Endodermal cell (in vitro differentiated cells): ENCODE data around the gene CERS6. TPM values are rescaled to one million over a fixed set of nuclear protein-coding genes. Genes with fewer than 3 reads are reported as not detected.

Experiments used
- DNase-seq: peaks from one replicate; pipeline ENCODE4 v3.0.0-alpha.2; 2017
- H3K27ac ChIP-seq: 2 replicates; pipeline ENCODE4 v1.5.1; 2013; ENCODE audit warnings: mild to moderate bottlenecking, low read depth, low read length, moderate library complexity
- H3K27me3 ChIP-seq: 2 replicates; pipeline ENCODE4 v1.6.1; 2013; ENCODE audit warnings: mild to moderate bottlenecking, low read length, moderate library complexity; ENCODE audit not compliant: insufficient read depth, control insufficient read depth, poor library complexity, severe bottlenecking
- H3K36me3 ChIP-seq: 2 replicates; pipeline ENCODE4 v1.7.0; 2013; ENCODE audit warnings: mild to moderate bottlenecking, low read length, moderate library complexity; ENCODE audit not compliant: control insufficient read depth, insufficient read depth
- H3K4me1 ChIP-seq: one replicate; pipeline ENCODE4 v1.7.0; 2013; ENCODE audit warnings: low read length; ENCODE audit not compliant: control insufficient read depth, insufficient read depth
- H3K4me3 ChIP-seq: 2 replicates; pipeline ENCODE4 v1.5.1; 2013; ENCODE audit warnings: mild to moderate bottlenecking, low read length, moderate library complexity
- H3K9ac ChIP-seq: 2 replicates; pipeline ENCODE4 v1.6.1; 2013; ENCODE audit warnings: mild to moderate bottlenecking, low read length, moderate library complexity; ENCODE audit not compliant: poor library complexity, severe bottlenecking; ENCODE audit errors: extremely low read depth
- H3K9me3 ChIP-seq: 2 replicates; pipeline ENCODE4 v1.6.1; 2013; ENCODE audit warnings: mild to moderate bottlenecking, low read length, moderate library complexity; ENCODE audit not compliant: control insufficient read depth
- H3K27ac Mint-ChIP-seq: 2 replicates; pipeline ENCODE4 v1.8.0; 2020; ENCODE audit warnings: mixed read lengths
- H3K27me3 Mint-ChIP-seq: 2 replicates; pipeline ENCODE4 v1.8.0; 2021; ENCODE audit warnings: mild to moderate bottlenecking, mixed read lengths; ENCODE audit not compliant: insufficient read depth
- H3K36me3 Mint-ChIP-seq: 2 replicates; pipeline ENCODE4 v1.8.0; 2020; ENCODE audit warnings: low read depth, mixed read lengths
- H3K4me1 Mint-ChIP-seq: 2 replicates; pipeline ENCODE4 v1.8.0; 2020; ENCODE audit warnings: mixed read lengths
- H3K4me3 Mint-ChIP-seq: 2 replicates; pipeline ENCODE4 v1.8.0; 2020; ENCODE audit warnings: mild to moderate bottlenecking, moderate library complexity, mixed read lengths
- H3K9me3 Mint-ChIP-seq: 2 replicates; pipeline ENCODE4 v1.8.0; 2020; ENCODE audit warnings: mild to moderate bottlenecking, mixed read lengths
- WGBS, 2 experiments: methylation state at CpG; one replicate each; pipeline versions ENCODE4 v1.1.5 to v1.1.7; 2013; ENCODE audit warnings: missing lambda C conversion rate in 2 of 2, mixed read lengths in 1 of 2; ENCODE audit not compliant: insufficient coverage in 1 of 2, insufficient read length in 1 of 2; 5-methylcytosine and 5-hydroxymethylcytosine counted together
- total RNA-seq, 2 donors: library from RNA; stranded (reverse); fragmentation: NEBNext Ultra II Directional in 1 of 2; extraction: Animal tissue kit (Norgen Biotek cat#: 25700) in 1 of 2; gene quantifications; 2 replicates in 1 of 2; 3 replicates in 1 of 2; pipeline ENCODE4 v1.2.1, GENCODE V29; 2021
- TF ChIP-seq, protein P1 (sequence below): fragments of 200-600 bp; sonication (generic); conservative IDR thresholded peaks from 2 replicates; pipeline ENCODE4 v1.5.0; 2021; ENCODE audit warnings: antibody characterized with exemption, mild to moderate bottlenecking

CERS6 gene
- total RNA-seq, 2 donors from 2014 or later = 41.3 to 52.0 TPM

DNA sequence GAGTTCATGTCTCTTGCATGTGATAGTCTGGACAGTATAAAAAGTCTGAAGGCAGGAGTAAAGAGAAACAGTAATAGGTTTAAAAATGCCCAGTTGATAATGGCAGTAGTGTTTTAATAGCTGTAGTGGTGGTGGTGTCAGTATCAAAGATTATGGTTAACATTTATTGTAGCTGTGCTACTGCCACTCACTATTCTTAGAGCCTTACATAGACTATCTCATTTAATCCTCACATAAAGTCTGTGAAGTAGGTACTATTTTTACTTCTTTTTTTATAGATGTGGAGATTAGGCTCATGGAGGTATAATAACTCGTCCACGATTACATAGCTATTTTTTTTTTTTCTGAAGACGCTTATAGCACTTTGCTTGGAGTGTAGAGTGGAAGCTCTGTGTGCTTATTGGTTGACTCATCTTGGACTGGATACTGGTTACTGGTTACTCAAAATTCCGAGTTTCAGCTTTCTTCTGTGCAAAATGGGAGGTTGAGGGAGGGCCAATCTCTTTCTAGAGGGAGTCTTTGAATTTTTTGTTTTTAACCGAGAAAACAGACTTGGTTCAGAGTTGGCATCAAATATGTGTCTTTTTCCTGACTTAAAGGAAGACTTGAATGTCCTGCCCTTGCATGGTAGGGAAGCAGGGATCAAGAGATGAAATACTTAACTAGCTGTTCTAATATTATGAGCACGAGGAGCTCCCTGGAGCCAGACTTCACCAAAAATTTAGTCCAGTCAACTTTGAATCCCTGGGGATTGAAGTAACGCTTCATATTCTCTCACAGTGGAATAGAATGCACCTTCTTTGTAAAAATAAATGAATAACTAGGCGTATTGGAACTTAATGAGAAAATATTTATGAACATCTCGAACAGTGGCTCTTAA is 27.1 kb downstream of the CERS6 start:
- H3K9ac ChIP-seq = no peak overlapping the region
- Mint-ChIP-seq H3K27ac (peak overlapping the region; percentile 42), H3K9me3 (no peaks in the 10 kb centered on the region), H3K27me3 (no peaks in the 10 kb centered on the region), H3K4me1 (peaks cover 22% of the 10 kb centered on the region), H3K4me3 (no peak overlapping the region), H3K36me3 (peaks cover 4% of the 10 kb centered on the region)
- DNase-seq = no peak
- no peaks in the 10 kb centered on the region for H3K36me3 ChIP-seq
- peaks cover 2% of the 10 kb centered on the region for H3K4me1 ChIP-seq
- 92 to 97% methylated on average over 7 to 9 of the region's 9 CpGs for WGBS, 2 experiments
- no peaks in the 10 kb centered on the region for H3K27me3 ChIP-seq
- no peak overlapping the region for H3K4me3 ChIP-seq
- H3K9me3 ChIP-seq = peaks cover 6% of the 10 kb centered on the region
- TF ChIP-seq, protein P1, sequence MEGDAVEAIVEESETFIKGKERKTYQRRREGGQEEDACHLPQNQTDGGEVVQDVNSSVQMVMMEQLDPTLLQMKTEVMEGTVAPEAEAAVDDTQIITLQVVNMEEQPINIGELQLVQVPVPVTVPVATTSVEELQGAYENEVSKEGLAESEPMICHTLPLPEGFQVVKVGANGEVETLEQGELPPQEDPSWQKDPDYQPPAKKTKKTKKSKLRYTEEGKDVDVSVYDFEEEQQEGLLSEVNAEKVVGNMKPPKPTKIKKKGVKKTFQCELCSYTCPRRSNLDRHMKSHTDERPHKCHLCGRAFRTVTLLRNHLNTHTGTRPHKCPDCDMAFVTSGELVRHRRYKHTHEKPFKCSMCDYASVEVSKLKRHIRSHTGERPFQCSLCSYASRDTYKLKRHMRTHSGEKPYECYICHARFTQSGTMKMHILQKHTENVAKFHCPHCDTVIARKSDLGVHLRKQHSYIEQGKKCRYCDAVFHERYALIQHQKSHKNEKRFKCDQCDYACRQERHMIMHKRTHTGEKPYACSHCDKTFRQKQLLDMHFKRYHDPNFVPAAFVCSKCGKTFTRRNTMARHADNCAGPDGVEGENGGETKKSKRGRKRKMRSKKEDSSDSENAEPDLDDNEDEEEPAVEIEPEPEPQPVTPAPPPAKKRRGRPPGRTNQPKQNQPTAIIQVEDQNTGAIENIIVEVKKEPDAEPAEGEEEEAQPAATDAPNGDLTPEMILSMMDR = no peak
- no peak overlapping the region for H3K27ac ChIP-seq

GRCh38 chr2:168486477-168486876 is 30.4 kb downstream of the CERS6 start:
- no peaks in the 10 kb centered on the region for H3K4me1 ChIP-seq
- H3K4me3 ChIP-seq = no peak overlapping the region
- Mint-ChIP-seq H3K4me1 (peaks cover 33% of the 10 kb centered on the region), H3K27ac (peak overlapping the region; percentile 46), H3K36me3 (peaks cover 4% of the 10 kb centered on the region), H3K9me3 (no peaks in the 10 kb centered on the region), H3K4me3 (no peak overlapping the region), H3K27me3 (no peaks in the 10 kb centered on the region)
- peaks cover 6% of the 10 kb centered on the region for H3K9me3 ChIP-seq
- no peaks in the 10 kb centered on the region for H3K36me3 ChIP-seq
- no peaks in the 10 kb centered on the region for H3K27me3 ChIP-seq
- no peak for DNase-seq
- TF ChIP-seq, protein P1 = no peak
- H3K9ac ChIP-seq = no peak overlapping the region
- 91% methylated on average over 3 of the region's 3 CpGs; no CpG with 5 or more reads in 1 of the 2 experiments for WGBS, 2 experiments
- H3K27ac ChIP-seq = no peak overlapping the region

GRCh38 chr2:168490015-168490874 is 34.2 kb downstream of the CERS6 start:
- Histone ChIP-seq H3K9ac (no peak overlapping the region), H3K36me3 (peaks cover 9% of the 10 kb centered on the region), H3K9me3 (peaks cover 9% of the 10 kb centered on the region), H3K4me1 (peaks cover 8% of the 10 kb centered on the region), H3K27me3 (no peaks in the 10 kb centered on the region), H3K4me3 (no peak overlapping the region), H3K27ac (peak overlapping the region; percentile 41)
- TF ChIP-seq, protein P1 = no peak
- Mint-ChIP-seq H3K4me3 (no peak overlapping the region), H3K36me3 (peaks cover 8% of the 10 kb centered on the region), H3K4me1 (peaks cover 48% of the 10 kb centered on the region), H3K27ac (peak overlapping the region; percentile 54), H3K27me3 (no peaks in the 10 kb centered on the region), H3K9me3 (peaks cover 6% of the 10 kb centered on the region)
- 69 to 73% methylated on average over 2 to 7 of the region's 7 CpGs for WGBS, 2 experiments
- DNase-seq = peak; percentile 60
